Activated CD4-positive, alpha-beta T cell treated with anti-CD3 and anti-CD28 coated beads, Interleukin-2, Interleukin-6, amounts not matched to agents 100 ng/mL and 50 ng/mL, durations not matched to agents 16 hours and 8 hours (primary cell): ENCODE results near the gene TNNC2.
"Not testable (repeated sequence)": the region's sequence is repeated elsewhere in the genome, so short reads cannot be mapped to it uniquely, and the experiment has no call there.

Source experiments
- DNase-seq: peaks from one replicate; pipeline ENCODE4 v3.0.0-alpha.2; 2020

TNNC2 gene

GRCh38 chr20:45827030-45827652 is at the start of gene TNNC2:
Gene TNNC2 (minus strand): TSS chr20:45827312. CDS start chr20:45827248, 64 bp downstream.
- DNase-seq, result no peak

GRCh38 chr20:45874576-45874975 is 47.5 kb upstream of the TNNC2 start:
- DNase-seq, result no peak

DNA sequence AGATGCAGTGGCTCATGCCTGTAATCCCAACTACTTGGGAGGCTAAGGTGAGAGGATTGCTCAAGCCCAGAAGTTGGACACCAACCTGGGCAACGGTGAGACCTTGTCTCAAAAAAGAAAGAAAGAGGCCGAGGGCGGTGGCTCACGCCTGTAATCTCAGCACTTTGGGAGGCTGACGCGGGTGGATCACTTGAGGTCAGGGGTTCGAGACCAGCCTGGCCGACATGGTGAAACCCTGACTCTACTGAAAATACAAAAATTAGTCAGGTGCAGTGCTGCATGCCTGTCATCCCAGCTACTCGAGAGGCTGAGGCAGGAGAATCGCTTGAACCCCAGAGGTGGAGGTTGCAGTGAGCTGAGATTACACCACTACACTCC is 47.0 kb upstream of the TNNC2 start:
- DNase-seq, result not testable (repeated sequence)

- no peak for DNase-seq
These were observed 46.4 kb upstream of the TNNC2 start for GRCh38 chr20:45873409-45874103.

DNA sequence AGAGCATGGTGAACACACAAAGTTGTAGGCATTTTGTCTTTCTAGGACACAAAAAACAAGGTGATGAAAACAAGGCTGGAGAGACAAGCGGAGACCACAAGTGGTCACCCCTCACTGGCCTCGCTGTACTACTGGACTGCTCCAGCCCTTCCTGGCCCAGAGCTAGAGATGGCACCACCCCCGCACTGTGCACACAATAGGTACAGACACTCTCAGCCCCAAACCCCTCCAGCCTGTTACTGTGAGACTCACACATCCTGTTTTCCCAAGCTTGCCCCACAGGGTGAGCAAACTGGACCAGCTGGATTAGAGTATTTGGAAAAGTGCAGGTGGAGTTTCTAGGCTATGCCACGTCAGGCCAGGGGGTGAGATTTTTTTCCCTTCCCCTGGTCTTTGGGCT is 45.5 kb upstream of the TNNC2 start:
- no peak for DNase-seq

DNA sequence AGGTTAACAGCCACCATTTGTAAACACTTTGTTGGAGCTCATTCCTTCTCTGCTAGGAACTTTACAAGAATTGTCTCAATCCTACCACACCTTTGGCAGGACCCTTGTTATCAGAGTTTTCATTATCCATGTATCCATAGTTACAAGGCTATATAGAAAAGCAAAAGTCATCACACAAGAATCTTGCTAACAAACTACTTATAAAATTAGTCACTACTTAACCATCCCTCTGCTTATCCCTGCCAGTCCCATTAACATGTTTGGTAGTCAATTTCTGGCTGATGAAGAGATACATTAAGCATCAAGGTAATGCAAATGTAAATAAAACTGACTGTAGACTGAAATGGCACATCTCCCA is 40.7 kb upstream of the TNNC2 start:
- DNase-seq, result no peak

DNA sequence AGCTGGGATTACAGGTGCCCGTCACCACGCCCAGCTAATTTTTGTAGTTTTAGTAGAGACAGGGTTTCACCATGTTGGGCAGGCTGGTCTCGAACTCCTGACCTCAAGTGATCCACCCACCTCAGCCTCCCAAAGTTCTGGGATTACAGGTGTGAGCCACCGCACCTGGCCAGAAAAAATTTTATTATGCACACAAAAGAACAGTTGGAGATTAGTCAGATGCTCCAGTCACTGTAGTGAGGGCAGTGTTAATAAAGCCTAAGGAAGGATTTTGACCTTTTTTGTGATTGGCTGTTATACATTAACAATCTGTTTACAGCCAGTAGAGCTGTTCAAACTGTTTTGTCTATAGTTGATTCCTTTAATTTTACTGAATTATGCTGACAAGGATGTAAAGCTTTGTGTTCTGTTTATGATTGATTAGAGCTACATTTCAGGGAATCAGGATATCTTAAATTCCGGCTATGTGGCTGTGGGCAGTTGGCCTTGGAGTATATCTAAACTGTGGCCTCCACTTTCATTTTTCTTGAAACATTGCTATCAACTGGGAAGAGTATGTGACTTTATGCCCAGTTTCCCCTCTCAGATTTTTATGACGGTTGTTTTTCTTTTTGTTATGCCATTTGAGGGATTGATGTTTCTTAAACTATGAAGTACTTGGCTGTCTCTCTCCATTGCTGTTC is 40.2 kb upstream of the TNNC2 start:
- DNase-seq, result no peak

- no peak for DNase-seq
These were observed 39.3 kb upstream of the TNNC2 start for GRCh38 chr20:45866454-45866853.

- no peak for DNase-seq
These were observed 36.7 kb upstream of the TNNC2 start for GRCh38 chr20:45863543-45864470.

DNA sequence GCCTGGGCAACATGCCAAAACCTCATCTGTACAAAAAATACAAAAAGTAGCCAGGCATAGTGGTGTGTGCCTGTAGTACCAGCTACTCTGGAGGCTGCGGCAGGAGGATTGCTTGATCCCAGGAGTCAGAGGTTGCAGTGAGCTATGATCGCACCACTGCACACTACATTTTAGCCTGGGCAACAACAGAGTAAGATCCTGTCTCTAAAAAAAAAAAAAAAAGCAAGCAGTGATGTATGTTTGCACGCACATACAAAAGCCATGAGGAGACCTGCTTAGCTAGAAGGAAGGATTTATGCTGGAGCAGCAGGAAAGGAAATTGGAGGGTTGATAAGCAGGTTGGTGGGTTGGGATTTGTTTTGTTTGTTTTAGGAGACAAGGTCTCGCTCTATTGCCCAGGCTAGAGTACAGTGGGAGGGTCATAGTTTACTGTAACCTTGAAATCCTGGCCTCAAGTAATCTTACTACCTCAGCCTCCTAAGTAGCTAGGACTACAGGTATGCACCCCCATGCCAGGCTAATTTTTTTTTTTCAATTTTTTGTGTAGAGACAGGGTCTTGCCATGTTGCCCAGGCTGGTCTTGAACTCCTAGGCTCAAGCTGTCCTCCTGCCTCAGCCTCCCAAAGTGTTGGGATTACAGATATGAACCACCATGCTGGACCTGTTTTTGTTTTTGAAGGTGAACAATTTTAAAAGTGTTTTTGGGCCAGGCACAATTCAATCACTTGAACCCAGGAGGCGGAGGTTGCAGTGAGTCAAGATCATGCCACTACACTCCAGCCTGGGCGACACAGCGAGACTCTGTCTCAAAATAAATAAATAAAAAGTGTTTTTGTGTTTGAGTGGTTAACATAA is 34.3 kb upstream of the TNNC2 start:
- no peak for DNase-seq

- no peak for DNase-seq
These were observed 33.6 kb upstream of the TNNC2 start for GRCh38 chr20:45860560-45861220.

- DNase-seq, result no peak
These were observed 32.8 kb upstream of the TNNC2 start for GRCh38 chr20:45859916-45860315.

DNA sequence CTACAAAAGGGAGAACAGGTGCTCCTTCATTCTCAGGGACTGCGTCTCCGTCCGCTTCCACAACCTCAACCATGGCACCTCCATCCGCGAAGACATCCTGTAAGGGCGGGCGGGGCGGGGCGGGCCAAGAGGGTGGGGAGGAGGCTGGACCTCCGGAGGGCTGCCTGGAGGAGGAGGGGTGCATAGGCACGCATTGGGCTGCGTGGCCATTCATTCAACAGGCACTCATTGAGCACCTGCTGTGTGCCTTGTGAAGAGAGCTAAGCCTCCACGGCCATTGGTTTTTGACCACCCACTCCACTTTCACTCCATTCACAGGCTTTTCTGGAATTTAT is 30.7 kb upstream of the TNNC2 start:
- DNase-seq, result peak; percentile 65

- DNase-seq, result peak; percentile 100
These were observed 30.2 kb upstream of the TNNC2 start, which contains the start of the genes ACOT8 and ZSWIM3 for GRCh38 chr20:45857114-45857881. Gene ACOT8 (minus strand): TSS chr20:45857392. CDS start chr20:45857315, 77 bp downstream. Gene ZSWIM3 (plus strand): TSS chr20:45857614. CDS start chr20:45857826, 212 bp downstream.

GRCh38 chr20:45853484-45853883 is 26.4 kb upstream of the TNNC2 start:
- DNase-seq, result no peak

DNA sequence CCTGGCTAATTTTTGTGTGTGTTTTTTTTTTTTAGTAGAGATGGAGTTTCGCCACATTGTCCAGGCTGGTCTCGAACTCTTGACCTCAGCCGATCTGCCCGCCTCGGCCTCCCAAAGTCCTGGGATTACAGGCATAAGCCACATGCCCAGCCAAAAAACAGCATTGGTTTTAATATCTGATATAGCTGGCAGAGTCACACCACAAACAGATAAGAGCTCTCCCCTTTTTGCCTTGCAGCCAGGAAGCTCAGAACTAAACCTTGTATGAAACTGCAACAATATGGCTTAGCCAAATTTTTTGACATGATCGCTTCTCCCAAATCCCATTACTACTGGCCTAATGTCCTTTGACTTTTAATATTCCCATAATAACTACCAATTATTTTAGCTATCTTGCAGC is 25.2 kb upstream of the TNNC2 start:
- no peak for DNase-seq

- DNase-seq, result no peak
These were observed 24.4 kb upstream of the TNNC2 start for GRCh38 chr20:45851501-45851900.

- no peak for DNase-seq
These were observed 23.8 kb upstream of the TNNC2 start for GRCh38 chr20:45850926-45851325.

DNA sequence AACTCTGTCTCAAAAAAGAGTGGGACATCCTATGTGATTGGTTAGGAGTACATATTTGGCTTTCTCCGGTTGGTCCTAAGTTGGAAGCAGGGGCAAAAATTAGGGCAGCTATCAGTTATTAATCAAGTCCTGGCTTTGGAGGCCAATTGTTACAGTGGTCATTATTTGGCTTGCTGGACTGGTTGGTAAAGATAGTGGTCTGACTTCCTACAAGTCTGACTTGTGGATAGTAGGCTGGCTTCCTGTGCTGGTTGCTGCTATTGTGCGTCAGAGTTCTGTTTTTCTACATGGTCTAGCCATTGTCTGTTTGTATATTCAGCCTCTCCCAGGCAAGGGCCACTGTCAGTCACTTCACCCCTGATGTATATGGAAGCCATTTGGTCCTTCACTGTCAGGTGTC is 23.1 kb upstream of the TNNC2 start:
- DNase-seq, result no peak

DNA sequence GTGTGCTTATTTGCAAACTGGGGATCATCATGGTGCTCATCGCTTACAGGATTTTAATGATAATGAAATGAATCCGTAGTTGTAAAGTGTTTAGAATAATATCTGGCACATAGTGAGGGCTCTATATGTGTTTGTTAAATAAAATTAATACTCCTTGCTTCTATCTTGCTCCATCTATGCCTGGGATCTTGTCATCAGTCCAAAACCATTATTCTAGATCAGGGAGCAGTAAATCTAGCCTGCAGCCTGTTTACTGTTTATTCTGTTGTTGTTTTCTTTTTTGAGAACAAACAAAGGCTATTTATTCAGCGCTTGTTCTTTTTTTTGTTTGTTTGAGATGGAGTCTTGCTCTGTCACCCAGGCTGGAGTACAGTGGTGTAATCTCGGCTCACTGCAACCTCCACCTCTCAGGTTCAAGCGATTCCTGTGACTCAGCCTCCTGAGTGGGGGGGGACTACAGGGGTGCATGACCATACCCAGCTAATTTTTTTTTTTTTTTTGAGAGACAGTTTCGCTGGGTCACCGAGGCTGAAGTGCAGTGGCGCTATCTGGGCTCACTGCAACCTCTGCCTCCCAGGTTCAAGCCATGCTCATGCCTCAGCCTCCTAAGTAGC is 22.0 kb upstream of the TNNC2 start:
- no peak for DNase-seq
